Measurements from ENCODE around the gene CHN2.

Gene CHN2

GRCh38 chr7:29488977-29489376, 294.4 kb downstream of the CHN2 start:
- no peaks in the 10 kb centered on the region for H4K20me1 ChIP-seq (ENCODE audit: insufficient read depth)
- H3K4me3 ChIP-seq (IDR thresholded peaks at IDR 0.05; ENCODE audit: insufficient read depth, low read depth, low read length), result no peak overlapping the region
- H3K9ac ChIP-seq, result no peak overlapping the region
- H3K27me3 ChIP-seq (ENCODE audit: insufficient read depth, low read depth), result no peaks in the 10 kb centered on the region
- H2AFZ ChIP-seq (ENCODE audit: low read depth), result no peak overlapping the region
- no peaks in the 10 kb centered on the region for H3K79me2 ChIP-seq (ENCODE audit: insufficient read depth, low read depth)
- no peak overlapping the region for H3K27ac ChIP-seq
- TF ChIP-seq CTCF (conservative IDR thresholded peaks at IDR 0.05; ENCODE audit: low read depth, low read length), result no peak
- H3K4me2 ChIP-seq, result no peak overlapping the region
- no peaks in the 10 kb centered on the region for H3K36me3 ChIP-seq (ENCODE audit: insufficient read depth)
- no peaks in the 10 kb centered on the region for H3K4me1 ChIP-seq (ENCODE audit: low read depth, poor library complexity, severe bottlenecking)

- H3K79me2 ChIP-seq (ENCODE audit: insufficient read depth, low read depth), result no peaks in the 10 kb centered on the region
- H3K4me3 ChIP-seq (IDR thresholded peaks at IDR 0.05; ENCODE audit: insufficient read depth, low read depth, low read length), result no peak overlapping the region
- no peak overlapping the region for H2AFZ ChIP-seq (ENCODE audit: low read depth)
- no peak overlapping the region for H3K4me2 ChIP-seq
- H3K36me3 ChIP-seq (ENCODE audit: insufficient read depth), result no peaks in the 10 kb centered on the region
- no peak for TF ChIP-seq CTCF (conservative IDR thresholded peaks at IDR 0.05; ENCODE audit: low read depth, low read length)
- H3K4me1 ChIP-seq (ENCODE audit: low read depth, poor library complexity, severe bottlenecking), result no peaks in the 10 kb centered on the region
- H3K27me3 ChIP-seq (ENCODE audit: insufficient read depth, low read depth), result no peaks in the 10 kb centered on the region
- no peak overlapping the region for H3K9ac ChIP-seq
- no peaks in the 10 kb centered on the region for H4K20me1 ChIP-seq (ENCODE audit: insufficient read depth)
- no peak overlapping the region for H3K27ac ChIP-seq
These were observed 295.6 kb downstream of the CHN2 start for GRCh38 chr7:29490094-29490607.

- Histone ChIP-seq H3K4me3 (IDR thresholded peaks at IDR 0.05; ENCODE audit: insufficient read depth, low read depth, low read length) (no peak overlapping the region), H3K79me2 (ENCODE audit: insufficient read depth, low read depth) (no peaks in the 10 kb centered on the region), H3K36me3 (ENCODE audit: insufficient read depth) (no peaks in the 10 kb centered on the region), H3K4me2 (no peak overlapping the region), H3K9ac (no peak overlapping the region), H3K4me1 (ENCODE audit: low read depth, poor library complexity, severe bottlenecking) (no peaks in the 10 kb centered on the region), H4K20me1 (ENCODE audit: insufficient read depth) (no peaks in the 10 kb centered on the region), H2AFZ (ENCODE audit: low read depth) (no peak overlapping the region), H3K27ac (no peak overlapping the region), H3K27me3 (ENCODE audit: insufficient read depth, low read depth) (no peaks in the 10 kb centered on the region)
- no peak for TF ChIP-seq CTCF (conservative IDR thresholded peaks at IDR 0.05; ENCODE audit: low read depth, low read length)
These were observed 299.8 kb downstream of the CHN2 start for GRCh38 chr7:29494350-29494749.

GRCh38 chr7:29495653-29496052, 301.1 kb downstream of the CHN2 start:
- no peak for TF ChIP-seq CTCF (conservative IDR thresholded peaks at IDR 0.05; ENCODE audit: low read depth, low read length)

More at GRCh38 chr7:29495653-29496052, 301.1 kb downstream of the CHN2 start:
- Histone ChIP-seq H3K4me1 (ENCODE audit: low read depth, poor library complexity, severe bottlenecking) (no peaks in the 10 kb centered on the region), H3K9ac (no peak overlapping the region), H4K20me1 (ENCODE audit: insufficient read depth) (no peaks in the 10 kb centered on the region), H3K4me2 (no peak overlapping the region), H3K27ac (no peak overlapping the region), H3K27me3 (ENCODE audit: insufficient read depth, low read depth) (no peaks in the 10 kb centered on the region), H3K4me3 (IDR thresholded peaks at IDR 0.05; ENCODE audit: insufficient read depth, low read depth, low read length) (no peak overlapping the region), H3K36me3 (ENCODE audit: insufficient read depth) (no peaks in the 10 kb centered on the region), H2AFZ (ENCODE audit: low read depth) (no peak overlapping the region), H3K79me2 (ENCODE audit: insufficient read depth, low read depth) (no peaks in the 10 kb centered on the region)

Data from KMS-11 (cell line).